Endothelial cell (in vitro differentiated cells): Measurements from ENCODE around the gene CD47. TPM values are rescaled to one million over a fixed set of nuclear protein-coding genes. Genes with fewer than 3 reads are reported as not detected.

Source experiments
- DNase-seq: peaks from one replicate; pipeline ENCODE4 v3.0.0; 2021; ENCODE audit warnings: low spot score
- H3K27ac Mint-ChIP-seq: one replicate; pipeline ENCODE4 v1.8.0; 2021; ENCODE audit warnings: mixed read lengths, inconsistent platforms; ENCODE audit not compliant: unreplicated experiment
- H3K27me3 Mint-ChIP-seq: one replicate; pipeline ENCODE4 v1.8.0; 2021; ENCODE audit warnings: mild to moderate bottlenecking, moderate library complexity, mixed read lengths, inconsistent platforms; ENCODE audit not compliant: unreplicated experiment
- H3K36me3 Mint-ChIP-seq: one replicate; pipeline ENCODE4 v1.8.0; 2021; ENCODE audit warnings: mild to moderate bottlenecking, low read depth, mixed read lengths, inconsistent platforms; ENCODE audit not compliant: unreplicated experiment
- H3K4me1 Mint-ChIP-seq: one replicate; pipeline ENCODE4 v1.8.0; 2021; ENCODE audit warnings: mild to moderate bottlenecking, mixed read lengths, inconsistent platforms; ENCODE audit not compliant: unreplicated experiment
- H3K4me3 Mint-ChIP-seq: one replicate; pipeline ENCODE4 v1.8.0; 2021; ENCODE audit warnings: mild to moderate bottlenecking, mixed read lengths, inconsistent platforms; ENCODE audit not compliant: unreplicated experiment
- H3K9me3 Mint-ChIP-seq: one replicate; pipeline ENCODE4 v1.8.0; 2021; ENCODE audit warnings: mixed read lengths, inconsistent platforms; ENCODE audit not compliant: unreplicated experiment
- total RNA-seq: library from RNA; stranded (reverse); fragmentation: NEBNext Ultra II Directional; extraction: Animal tissue kit (Norgen Biotek cat#: 25700); gene quantifications from one replicate; pipeline ENCODE4 v1.2.1, GENCODE V29; 2021; ENCODE audit not compliant: unreplicated experiment
- TF ChIP-seq, protein P1 (sequence below): fragments of 200-600 bp; sonication (generic); IDR thresholded peaks from one replicate; pipeline ENCODE4 v1.5.0; 2021; ENCODE audit warnings: antibody characterized with exemption; ENCODE audit not compliant: unreplicated experiment

The CD47 gene
- total RNA-seq, 1 donor from 2014 or later: 89.6 TPM

DNA sequence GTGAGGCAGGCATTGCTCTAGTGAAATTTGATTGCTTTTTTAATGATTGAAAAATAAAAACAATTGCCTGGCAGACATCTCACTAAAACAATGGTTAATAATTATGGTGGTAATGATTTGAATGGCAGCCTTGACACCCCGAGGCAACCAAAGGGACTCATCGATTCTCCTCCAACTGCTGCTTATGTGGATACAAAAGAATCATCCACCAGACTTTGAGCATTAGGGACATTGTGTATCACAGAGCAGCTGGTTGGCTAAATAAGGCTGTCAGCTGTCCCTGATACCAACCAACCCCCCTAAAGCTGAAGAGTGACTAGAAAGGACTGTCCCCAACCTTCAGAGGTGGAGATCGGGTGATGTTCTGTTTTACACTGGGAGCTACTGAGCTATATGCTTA lies 1.7 kb upstream of the CD47 start:
- H3K4me3 Mint-ChIP-seq: peak overlapping the region; percentile 90
- H3K27ac Mint-ChIP-seq: no peak overlapping the region
- no peaks in the 10 kb centered on the region for H3K9me3 Mint-ChIP-seq
- peaks cover 7% of the 10 kb centered on the region for H3K36me3 Mint-ChIP-seq
- DNase-seq: no peak
- TF ChIP-seq, protein P1, sequence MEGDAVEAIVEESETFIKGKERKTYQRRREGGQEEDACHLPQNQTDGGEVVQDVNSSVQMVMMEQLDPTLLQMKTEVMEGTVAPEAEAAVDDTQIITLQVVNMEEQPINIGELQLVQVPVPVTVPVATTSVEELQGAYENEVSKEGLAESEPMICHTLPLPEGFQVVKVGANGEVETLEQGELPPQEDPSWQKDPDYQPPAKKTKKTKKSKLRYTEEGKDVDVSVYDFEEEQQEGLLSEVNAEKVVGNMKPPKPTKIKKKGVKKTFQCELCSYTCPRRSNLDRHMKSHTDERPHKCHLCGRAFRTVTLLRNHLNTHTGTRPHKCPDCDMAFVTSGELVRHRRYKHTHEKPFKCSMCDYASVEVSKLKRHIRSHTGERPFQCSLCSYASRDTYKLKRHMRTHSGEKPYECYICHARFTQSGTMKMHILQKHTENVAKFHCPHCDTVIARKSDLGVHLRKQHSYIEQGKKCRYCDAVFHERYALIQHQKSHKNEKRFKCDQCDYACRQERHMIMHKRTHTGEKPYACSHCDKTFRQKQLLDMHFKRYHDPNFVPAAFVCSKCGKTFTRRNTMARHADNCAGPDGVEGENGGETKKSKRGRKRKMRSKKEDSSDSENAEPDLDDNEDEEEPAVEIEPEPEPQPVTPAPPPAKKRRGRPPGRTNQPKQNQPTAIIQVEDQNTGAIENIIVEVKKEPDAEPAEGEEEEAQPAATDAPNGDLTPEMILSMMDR: no peak
- peaks cover 33% of the 10 kb centered on the region for H3K4me1 Mint-ChIP-seq
- H3K27me3 Mint-ChIP-seq: peaks cover 9% of the 10 kb centered on the region

DNA sequence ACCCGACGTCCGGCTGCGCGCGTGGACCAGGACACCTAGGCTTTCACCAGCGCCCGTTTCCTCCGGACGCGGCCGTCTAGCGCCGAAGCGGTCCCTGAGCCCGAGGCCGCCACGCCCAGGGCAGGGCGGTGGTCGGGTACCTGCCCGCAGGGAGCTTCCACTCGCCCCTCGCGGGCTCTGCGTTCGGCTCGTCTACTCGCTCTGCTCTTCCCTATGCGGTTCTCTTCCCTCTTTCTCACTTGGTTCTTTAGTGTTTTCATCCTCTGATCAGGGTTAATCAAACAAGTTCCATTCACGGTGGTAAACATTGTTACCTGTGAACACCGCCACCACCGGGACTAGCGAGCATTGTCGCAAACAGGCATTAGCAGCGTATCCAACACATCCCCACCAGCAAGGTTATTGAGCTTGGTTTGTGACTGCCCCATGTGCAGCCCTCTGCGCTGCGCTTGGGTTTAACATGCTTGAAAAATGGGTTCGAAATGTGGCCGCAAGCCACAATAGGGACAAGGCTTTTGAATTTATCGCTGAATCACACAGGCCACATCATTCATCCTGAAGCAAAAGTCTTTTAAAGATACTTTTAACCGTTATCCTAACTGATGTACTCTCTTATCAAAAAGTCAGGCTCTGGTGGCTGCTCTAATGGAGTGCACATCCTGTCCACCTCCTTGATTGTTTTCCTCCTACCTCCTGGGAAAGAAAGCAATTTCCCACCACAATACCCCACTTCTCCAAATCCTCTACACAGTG lies 843 bp upstream of the CD47 start:
- TF ChIP-seq, protein P1: no peak
- Mint-ChIP-seq H3K36me3 (peaks cover 7% of the 10 kb centered on the region), H3K4me1 (peaks cover 25% of the 10 kb centered on the region), H3K27me3 (peaks cover 6% of the 10 kb centered on the region), H3K4me3 (peak overlapping the region; percentile 90), H3K9me3 (no peaks in the 10 kb centered on the region), H3K27ac (peak overlapping the region; percentile 72)
- DNase-seq: no peak

DNA sequence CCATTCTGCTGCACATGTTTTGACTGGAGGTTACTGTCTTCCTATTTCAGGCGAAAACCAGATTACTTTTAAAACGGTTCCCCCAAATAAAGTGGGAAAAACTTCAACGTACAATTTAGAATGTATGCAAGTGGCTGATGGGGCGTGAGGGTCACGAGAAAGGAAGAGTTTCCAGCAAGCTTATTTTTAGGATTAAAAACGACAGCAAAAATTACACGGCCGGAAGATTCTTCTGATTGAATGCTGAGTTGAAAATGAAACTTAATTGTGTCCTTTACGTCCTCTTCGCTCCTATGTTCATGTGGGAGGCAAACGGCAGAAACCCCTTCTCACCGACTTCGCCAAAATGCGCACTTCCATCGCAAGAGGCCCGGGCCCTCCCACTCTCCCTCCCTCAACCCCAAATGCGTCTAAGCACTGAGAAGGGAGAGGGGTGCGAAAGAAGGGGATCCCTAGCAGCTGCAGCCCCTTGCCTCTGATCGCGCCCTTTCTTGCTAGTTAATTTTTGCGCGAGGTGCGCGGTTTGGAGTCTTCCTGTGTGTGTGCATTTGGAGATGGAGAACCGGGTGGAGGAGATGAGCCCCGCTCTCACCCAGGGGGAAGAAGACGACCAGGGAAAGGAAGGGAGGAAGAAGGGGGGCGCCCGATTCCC lies 656 bp downstream of the CD47 start:
- peak; percentile 13 for DNase-seq
- Mint-ChIP-seq H3K9me3 (no peaks in the 10 kb centered on the region), H3K27me3 (peaks cover 6% of the 10 kb centered on the region), H3K4me3 (peak overlapping the region; percentile 96), H3K4me1 (peaks cover 17% of the 10 kb centered on the region), H3K36me3 (peaks cover 7% of the 10 kb centered on the region), H3K27ac (no peak overlapping the region)
- TF ChIP-seq, protein P1: no peak

DNA sequence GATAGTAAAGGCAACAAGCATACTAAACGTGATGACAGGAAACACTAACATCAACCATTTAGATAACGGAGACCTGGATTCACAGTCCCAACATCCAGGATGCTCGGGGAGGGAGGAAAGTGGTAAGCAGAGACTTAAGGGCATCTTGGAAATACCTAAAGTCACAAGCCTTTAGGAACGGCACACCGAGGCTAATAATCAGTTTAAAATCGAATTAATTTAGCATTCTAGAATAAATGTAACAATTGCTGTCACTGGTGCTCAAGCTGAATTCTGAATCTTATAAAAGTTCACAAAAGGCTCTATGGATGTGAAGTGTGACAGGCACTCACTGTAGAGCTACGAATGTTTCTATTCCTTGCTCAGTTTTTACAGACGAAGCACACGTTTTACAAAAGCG lies 1.3 kb downstream of the CD47 start:
- no peak for DNase-seq
- H3K4me1 Mint-ChIP-seq: peaks cover 17% of the 10 kb centered on the region
- H3K27me3 Mint-ChIP-seq: peaks cover 6% of the 10 kb centered on the region
- H3K27ac Mint-ChIP-seq: no peak overlapping the region
- peak overlapping the region; percentile 96 for H3K4me3 Mint-ChIP-seq
- TF ChIP-seq, protein P1: no peak
- no peaks in the 10 kb centered on the region for H3K9me3 Mint-ChIP-seq
- H3K36me3 Mint-ChIP-seq: peaks cover 7% of the 10 kb centered on the region

- H3K27me3 Mint-ChIP-seq: peaks cover 6% of the 10 kb centered on the region
- H3K27ac Mint-ChIP-seq: no peak overlapping the region
- TF ChIP-seq, protein P1: no peak
- no peak overlapping the region for H3K4me3 Mint-ChIP-seq
- peaks cover 17% of the 10 kb centered on the region for H3K4me1 Mint-ChIP-seq
- no peak for DNase-seq
- no peaks in the 10 kb centered on the region for H3K9me3 Mint-ChIP-seq
- H3K36me3 Mint-ChIP-seq: peaks cover 7% of the 10 kb centered on the region
Measured at GRCh38 chr3:108088697-108089096, 2.1 kb downstream of the CD47 start.
